SK-N-MC (cell line): Measurements from ENCODE around the gene ZNF148.

Source experiments
- EZH2 ChIP-seq: fragments of 200-600 bp; sonication (generic); IDR thresholded peaks from one replicate; pipeline ENCODE4 v1.6.1; 2017; ENCODE audit warnings: antibody characterized with exemption
- POLR2AphosphoS5 ChIP-seq: IDR thresholded peaks from 2 replicates; pipeline ENCODE4 v1.6.1; 2012; ENCODE audit warnings: mild to moderate bottlenecking, low read depth, low read length, borderline replicate concordance

DNA sequence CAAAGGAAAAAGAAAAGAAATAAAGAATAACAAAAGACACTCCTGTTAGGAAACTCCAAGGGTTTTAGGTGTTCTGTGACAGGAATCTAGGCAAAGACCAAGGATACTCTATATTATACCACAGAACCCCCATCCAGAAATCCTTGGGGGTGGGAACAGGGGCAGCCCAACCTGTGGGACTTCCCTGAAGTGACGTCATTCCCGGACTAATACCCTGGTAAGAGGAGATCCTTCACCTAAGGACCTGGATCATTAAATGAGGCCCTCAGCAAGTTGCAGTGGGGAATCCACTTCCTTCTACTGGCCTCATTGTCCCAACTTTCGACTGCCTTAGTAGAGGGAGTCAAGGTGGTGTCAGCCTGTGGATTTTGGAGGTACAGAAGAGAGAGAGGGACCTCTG, 41.1 kb upstream of the ZNF148 start:
- no peak for TF ChIP-seq EZH2
- no peak for TF ChIP-seq POLR2AphosphoS5
